HepG2 (cell line): ENCODE measurements around the gene FNDC3B. TPM values are rescaled to one million over a fixed set of nuclear protein-coding genes. Genes with fewer than 3 reads are reported as not detected.

ENCODE experiments used
- ATAC-seq: fragments of 200-7000 bp; cut with Tn5 transposase; 3 replicates; pipeline ENCODE4 v1.9.1; 2020; ENCODE audit warnings: mild to moderate bottlenecking, moderate library complexity
- BruUV-seq: library from RNA; stranded (reverse); fragments of 400-500 nt; replicated peaks from 2 replicates; lab custom pipeline; 2021; lab: Mats Ljungman, UMichigan
- CTCF ChIA-PET: fragments of 300-600 bp; formaldehyde crosslinking; extraction: SDS; loops from one replicate; lab custom pipeline; 2021; ENCODE audit warnings: low total read pairs, inconsistent platforms, low intra/inter-chr PET ratio; lab: Yijun Ruan, JAX
- POLR2A ChIA-PET: fragments of 350-600 bp; sonication (Branson Sonifier 250); formaldehyde crosslinking; loops from one replicate; lab custom pipeline; 2020; ENCODE audit warnings: antibody characterized with exemption, inconsistent platforms; lab: Yijun Ruan, JAX
- DNase-seq: peaks from one replicate; pipeline ENCODE4 v3.0.0-alpha.2; 2015; ENCODE audit warnings: low spot score
- FAIRE-seq: peaks from 3 replicates; lab custom pipeline; 2011; peaks lifted over from hg19 to GRCh38; lab: Jason Lieb, UNC
- H2AFZ ChIP-seq: one replicate; pipeline ENCODE4 v1.6.1; 2011; ENCODE audit warnings: low read length, inconsistent platforms
- H3K27ac ChIP-seq: fragments of 300-600 bp; 3 replicates; pipeline ENCODE4 v1.8.0; 2011; ENCODE audit warnings: mixed run types, mild to moderate bottlenecking, mixed read lengths, low read length, inconsistent platforms; ENCODE audit not compliant: insufficient read depth; ENCODE audit errors: extremely low read length
- H3K27me3 ChIP-seq, 2 experiments: fragments of 200-600 bp in 1 of 2; 2 replicates in 1 of 2; 3 replicates in 1 of 2; pipeline versions ENCODE4 v1.6.0 to v1.8.0; 2011; ENCODE audit warnings: low read length in 2 of 2, mild to moderate bottlenecking in 2 of 2, moderate library complexity in 2 of 2, inconsistent platforms in 1 of 2; ENCODE audit not compliant: insufficient read depth in 2 of 2, control insufficient read depth in 1 of 2
- H3K36me3 ChIP-seq, 2 experiments: fragments of 200-600 bp in 1 of 2; replicated peaks in 1 of 2; 2 replicates in 1 of 2; 3 replicates in 1 of 2; pipeline versions ENCODE4 v1.5.1 to v1.8.0; 2011; ENCODE audit warnings: low read length in 2 of 2, inconsistent platforms in 1 of 2; ENCODE audit not compliant: insufficient read depth in 2 of 2, control insufficient read depth in 1 of 2
- H3K4me1 ChIP-seq: 2 replicates; pipeline ENCODE4 v1.5.1; 2012; ENCODE audit warnings: low read length, inconsistent platforms; ENCODE audit not compliant: insufficient read depth
- H3K4me2 ChIP-seq: 2 replicates; pipeline ENCODE4 v1.6.0; 2011; ENCODE audit warnings: low read depth, low read length, inconsistent platforms
- H3K4me3 ChIP-seq, 3 experiments: fragments of 200-600 bp in 1 of 3; sonication (generic), shearing (Covaris generic) in 1 of 3; replicated peaks in 1 of 3; 2 replicates each; pipeline ENCODE4 v1.5.1; 2011 to 2016; ENCODE audit warnings: low read length in 3 of 3, inconsistent platforms in 2 of 3, low read depth in 2 of 3, mild to moderate bottlenecking in 2 of 3, control low read depth in 1 of 3, mixed read lengths in 1 of 3; ENCODE audit not compliant: insufficient read depth in 1 of 3
- H3K79me2 ChIP-seq: one replicate; pipeline ENCODE4 v1.6.1; 2011; ENCODE audit warnings: low read length, inconsistent platforms; ENCODE audit not compliant: insufficient read depth
- H3K9ac ChIP-seq: 2 replicates; pipeline ENCODE4 v1.6.0; 2011; ENCODE audit warnings: mild to moderate bottlenecking, low read depth, low read length, inconsistent platforms; ENCODE audit not compliant: insufficient read depth
- H3K9me3 ChIP-seq: 2 replicates; pipeline ENCODE4 v1.5.1; 2012; ENCODE audit warnings: mild to moderate bottlenecking, low read length
- H4K20me1 ChIP-seq: 2 replicates; pipeline ENCODE4 v1.6.0; 2011; ENCODE audit warnings: inconsistent platforms, mild to moderate bottlenecking, low read length, moderate library complexity; ENCODE audit not compliant: insufficient read depth
- ARID2 ChIP-seq: sonication (generic); formaldehyde crosslinking; IDR thresholded peaks from 2 replicates; pipeline ENCODE4 v1.8.1; 2022; ENCODE audit warnings: mild to moderate bottlenecking, missing genetic modification reagents, borderline replicate concordance
- ARNTL ChIP-seq: sonication (generic); formaldehyde crosslinking; IDR thresholded peaks from 2 replicates; pipeline ENCODE4 v1.4.0; 2020; ENCODE audit warnings: mild to moderate bottlenecking, missing genetic modification reagents
- CBX1 ChIP-seq: IDR thresholded peaks from one replicate; pipeline ENCODE4 v1.6.1; 2016; ENCODE audit warnings: antibody characterized with exemption, low read depth
- CEBPB ChIP-seq: IDR thresholded peaks from 2 replicates; pipeline ENCODE4 v1.6.1; 2011; ENCODE audit warnings: low read depth, low read length, improper control_type of control experiment, borderline replicate concordance
- CEBPG ChIP-seq: IDR thresholded peaks from 2 replicates; pipeline ENCODE4 v1.6.1; 2016
- GATAD2A ChIP-seq: IDR thresholded peaks from 2 replicates; pipeline ENCODE4 v1.6.1; 2016
- MAF1 ChIP-seq: sonication (generic); formaldehyde crosslinking; IDR thresholded peaks from 2 replicates; pipeline ENCODE4 v1.5.0; 2020; ENCODE audit warnings: missing genetic modification reagents, borderline replicate concordance
- MIXL1 ChIP-seq: IDR thresholded peaks from 2 replicates; pipeline ENCODE4 v1.6.1; 2016
- MLXIP ChIP-seq: sonication (generic); formaldehyde crosslinking; IDR thresholded peaks from 2 replicates; pipeline ENCODE4 v1.9.0; 2021; ENCODE audit warnings: missing genetic modification reagents, borderline replicate concordance
- RBM22 ChIP-seq: fragments of 200-400 bp; formaldehyde crosslinking; optimal IDR thresholded peaks from 2 replicates; pipeline ENCODE3; 2017; ENCODE audit warnings: mild to moderate bottlenecking, low read length, moderate library complexity
- U2AF1 ChIP-seq: fragments of 200-400 bp; formaldehyde crosslinking; optimal IDR thresholded peaks from 2 replicates; pipeline ENCODE3; 2017; ENCODE audit warnings: mild to moderate bottlenecking, low read depth, low read length
- ZNF362 ChIP-seq: sonication (generic); formaldehyde crosslinking; IDR thresholded peaks from 2 replicates; pipeline ENCODE4 v1.4.0; 2020; ENCODE audit warnings: missing genetic modification reagents, mild to moderate bottlenecking, borderline replicate concordance
- ZNF576 ChIP-seq: sonication (generic); formaldehyde crosslinking; IDR thresholded peaks from 2 replicates; pipeline ENCODE4 v1.4.0; 2020; ENCODE audit warnings: mild to moderate bottlenecking, missing genetic modification reagents
- ZNF605 ChIP-seq: sonication (generic); formaldehyde crosslinking; IDR thresholded peaks from 2 replicates; pipeline ENCODE4 v1.8.0; 2022; ENCODE audit warnings: mild to moderate bottlenecking, missing genetic modification reagents
- ZNF766 ChIP-seq: sonication (generic); formaldehyde crosslinking; IDR thresholded peaks from 2 replicates; pipeline ENCODE4 v1.5.0; 2020; ENCODE audit warnings: missing genetic modification reagents, borderline replicate concordance
- WGBS: methylation state at CpG from one replicate; pipeline ENCODE4 v1.1.6; 2017; ENCODE audit warnings: low lambda C conversion rate; 5-methylcytosine and 5-hydroxymethylcytosine counted together
- in situ Hi-C: cut with HindIII; loops from 2 replicates; pipeline ENCODE4 v1.10.0; 2017; ENCODE audit warnings: low pct_unique_long_range_greater_than_20kb; ENCODE audit not compliant: extremely low pct_ligation_motif_present
- intact Hi-C: fragments of 100-400 bp; cut with micrococcal nuclease; formaldehyde crosslinking; loops from one replicate; pipeline ENCODE4 v1.10.0; 2022; ENCODE audit not compliant: unreplicated experiment
- polyA plus RNA-seq, 8 experiments: library from polyadenylated mRNA; depleted of rRNA in 3 of 8; stranded (reverse) in 7 of 8; unstranded in 1 of 8; fragments of >200 nt; fragmentation: Illumina TruSeq in 4 of 8; extraction: Trizol in 4 of 8; gene quantifications; 2 replicates each; pipeline versions ENCODE4 v1.2.1 to v1.2.3, GENCODE V29; 2011 to 2016; ENCODE audit warnings: low read depth in 4 of 8, missing spikeins in 1 of 8, mixed read lengths in 1 of 8; ENCODE audit not compliant: insufficient read depth in 1 of 8
- total RNA-seq, 5 experiments: library from RNA; depleted of rRNA; stranded (reverse); fragments of >200 nt; fragmentation: Illumina TruSeq; extraction: Trizol; gene quantifications; 2 replicates each; pipeline ENCODE4 v1.2.3, GENCODE V29; 2016; ENCODE audit warnings: low read depth in 1 of 5

Gene FNDC3B
- total and polyA plus RNA-seq, 2 of the 13 experiments (the other 11 are each of a cell fraction or from before 2014, with no cell fraction given) = 74.8 to 103 TPM

GRCh38 chr3:172133838-172134237 is 94.5 kb downstream of the FNDC3B start:
- H3K27me3 ChIP-seq = no peaks in the 10 kb centered on the region
- BruUV-seq = no TSS peak
- FAIRE-seq (no peak), DNase-seq (no peak), ATAC-seq (no peak)
- H3K27ac ChIP-seq = peak overlapping the region; percentile 89
- 0 out of 2 replicates have a peak overlapping the region, but pooled peaks have one; percentile 11 for H3K4me2 ChIP-seq
- WGBS = 93% methylated on average over 4 of the region's 4 CpGs
- H3K9me3 ChIP-seq = no peaks in the 10 kb centered on the region
- ChIA-PET POLR2A (interaction anchor here (1.1 to 1.2 kb wide), 3 partner anchors 72 to 324 kb away, joined by 3 to 4 read pairs (median 3); partner anchors contain the start of genes FNDC3B and PLD1), CTCF (no interaction called here)
- peaks cover 76% of the 10 kb centered on the region for H4K20me1 ChIP-seq
- H3K4me3 ChIP-seq = no peak overlapping the region
- no peak overlapping the region for H2AFZ ChIP-seq
- in situ Hi-C loops (no loop called here), intact Hi-C loops (no loop called here)
- no peak overlapping the region for H3K9ac ChIP-seq
- peaks cover 99% of the 10 kb centered on the region for H3K4me1 ChIP-seq
- peaks cover 11 to 45% of the 10 kb centered on the region in 2 experiments for H3K36me3 ChIP-seq
- TF ChIP-seq ZNF605 (CRISPR knock-in tag) = no peak
- TF ChIP-seq RBM22 = peak; percentile 97
- peaks cover 95% of the 10 kb centered on the region for H3K79me2 ChIP-seq

GRCh38 chr3:172134352-172134751 is 95.0 kb downstream of the FNDC3B start:
- Histone ChIP-seq H3K4me3 (no peak overlapping the region), H3K9ac (no peak overlapping the region), H4K20me1 (peaks cover 71% of the 10 kb centered on the region), H3K79me2 (peaks cover 95% of the 10 kb centered on the region), H3K4me1 (peaks cover 99% of the 10 kb centered on the region), H3K9me3 (no peaks in the 10 kb centered on the region), H3K4me2 (no peak overlapping the region), H3K36me3 (peaks cover 11 to 45% of the 10 kb centered on the region in 2 experiments), H2AFZ (no peak overlapping the region), H3K27ac (peak overlapping the region; percentile 89), H3K27me3 (no peaks in the 10 kb centered on the region)
- no peak for ATAC-seq
- POLR2A ChIA-PET = interaction anchor here (1.1 to 1.2 kb wide), 3 partner anchors 72 to 324 kb away, joined by 3 to 4 read pairs (median 3); partner anchors contain the start of genes FNDC3B and PLD1
- intact Hi-C loops = no loop called here
- CTCF ChIA-PET = no interaction called here
- 88% methylated on average over 2 of the region's 2 CpGs for WGBS
- in situ Hi-C loops = no loop called here
- DNase-seq = no peak
- no TSS peak for BruUV-seq
- no peak for FAIRE-seq
- TF ChIP-seq ARNTL (CRISPR knock-in tag) = no peak
- TF ChIP-seq MIXL1 (CRISPR knock-in tag) = 0 out of 2 replicates have a peak, but pooled peaks have one; percentile 20
- TF ChIP-seq CEBPB = peak; percentile 66; the same call in 1 of the 2 replicates
- no peak for TF ChIP-seq ZNF766 (CRISPR knock-in tag)
- TF ChIP-seq U2AF1 = no peak
- peak; percentile 58; the same call in 1 of the 2 replicates for TF ChIP-seq ZNF362 (CRISPR knock-in tag)
- TF ChIP-seq CBX1 = no peak
- no peak for TF ChIP-seq MLXIP (CRISPR knock-in tag)
- TF ChIP-seq MAF1 = no peak
- no peak for TF ChIP-seq ARID2 (CRISPR knock-in tag)
- peak; percentile 61 for TF ChIP-seq CEBPG (CRISPR knock-in tag)
- peak; percentile 14; the same call in 1 of the 2 replicates for TF ChIP-seq GATAD2A (CRISPR knock-in tag)
- no peak for TF ChIP-seq ZNF576
